GM23248 (cell line): Measurements from ENCODE around the gene PTPRA.

Experiments
- EZH2 ChIP-seq: fragments of 200-600 bp; sonication (generic); IDR thresholded peaks from 2 replicates; pipeline ENCODE4 v1.6.1; 2018; ENCODE audit warnings: antibody characterized with exemption, mild to moderate bottlenecking; ENCODE audit not compliant: insufficient read depth, poor library complexity, severe bottlenecking
- EZH2phosphoT487 ChIP-seq: fragments of 200-600 bp; sonication (generic); IDR thresholded peaks from 2 replicates; pipeline ENCODE4 v1.6.1; 2018; ENCODE audit warnings: antibody characterized with exemption, moderate library complexity, mild to moderate bottlenecking, low read depth; ENCODE audit not compliant: insufficient read depth

GRCh38 chr20:2864626-2865025 lies 8.7 kb upstream of the PTPRA start:
- no peak for TF ChIP-seq EZH2
- TF ChIP-seq EZH2phosphoT487 = no peak
